ENCODE results near the gene RAB15. TPM values are rescaled to one million over a fixed set of nuclear protein-coding genes. Genes with fewer than 3 reads are reported as not detected.

RAB15 gene
- total RNA-seq, 6 experiments from 2014 or later = 3.5 to 5.7 (median 5.0) TPM

DNA sequence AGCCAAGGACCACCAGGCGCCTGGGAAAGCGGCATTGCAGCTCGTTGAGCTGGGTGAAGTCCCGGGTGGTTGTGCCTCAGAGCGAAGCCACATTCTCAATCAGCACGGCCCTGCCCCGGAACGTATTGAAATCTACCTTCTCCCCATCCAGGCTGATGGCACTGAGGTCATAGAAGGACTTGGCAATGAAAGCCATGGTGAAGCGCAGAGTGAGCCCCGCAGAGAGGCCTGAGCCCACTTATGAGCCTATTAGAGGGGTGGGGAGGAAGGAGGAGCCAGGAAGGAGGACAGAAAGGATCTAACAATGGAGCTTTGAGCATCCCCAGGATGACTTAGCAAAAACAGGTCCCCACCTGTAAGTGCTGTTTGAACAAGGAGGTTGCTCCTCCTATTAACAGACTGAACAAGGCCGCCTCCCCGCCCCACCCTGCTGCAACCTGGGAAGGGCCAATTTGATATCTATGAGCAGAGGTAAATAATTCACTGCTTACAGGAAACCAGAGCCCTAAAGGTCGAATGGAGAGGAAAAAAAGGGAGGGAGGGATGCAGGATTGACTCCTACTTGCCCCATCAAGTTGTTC lies 29.5 kb downstream of the RAB15 start, which contains the start of gene GPX2:
GPX2 (minus strand) TSS at position 215 of the 581 bp plus-strand sequence; CDS start at position 196, 19 bp downstream.
- no peak for TF ChIP-seq CTCF (IDR thresholded peaks at IDR 0.05)
- no peak for DNase-seq
- Mint-ChIP-seq H3K4me1 (ENCODE audit: low read depth) (no peaks in the 10 kb centered on the region), H3K4me3 (no peak within 1 kb of the TSS), H3K27ac (no peak within 1 kb of the TSS), H3K36me3 (ENCODE audit: low read depth) (peaks cover 8% of the 10 kb centered on the region; the same call in 1 of the 2 replicates), H3K9me3 (no peaks in the 10 kb centered on the region), H3K27me3 (ENCODE audit: insufficient read depth) (peaks cover 3% of the 10 kb centered on the region)

DNA sequence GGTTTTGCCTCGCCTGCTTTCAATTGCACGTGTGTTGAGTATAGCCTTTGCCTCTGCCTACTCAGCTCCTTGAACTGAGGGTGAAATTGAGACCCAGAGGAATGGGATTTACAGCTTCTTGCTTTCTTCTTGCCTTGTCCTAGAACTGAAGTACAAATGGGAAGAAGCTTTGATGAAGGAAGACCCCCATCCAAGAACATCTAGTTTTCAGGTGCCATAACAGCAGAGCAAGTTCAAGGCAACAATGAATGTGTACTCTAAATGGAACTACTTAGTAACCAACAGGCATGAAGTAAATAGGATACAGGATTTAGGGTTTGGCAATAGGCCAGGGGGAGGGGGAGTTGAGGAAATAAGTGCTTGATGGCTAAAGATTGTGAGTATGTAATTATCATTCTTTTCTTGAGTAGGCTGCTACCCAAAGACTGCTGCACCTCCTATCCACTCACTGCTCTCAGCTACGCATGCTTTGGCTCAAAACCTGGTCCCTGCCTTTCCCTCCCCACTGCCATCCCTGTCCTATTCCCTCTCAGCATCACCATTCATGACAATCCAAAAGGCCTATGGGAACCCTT lies 31.7 kb downstream of the RAB15 start:
- H3K27ac Mint-ChIP-seq = no peak overlapping the region
- no peak for DNase-seq
- H3K9me3 Mint-ChIP-seq = no peaks in the 10 kb centered on the region
- peaks cover 3% of the 10 kb centered on the region; the same call in 1 of the 2 replicates for H3K27me3 Mint-ChIP-seq (ENCODE audit: insufficient read depth)
- no peak for TF ChIP-seq CTCF (IDR thresholded peaks at IDR 0.05)
- H3K4me3 Mint-ChIP-seq = no peak overlapping the region
- peaks cover 4% of the 10 kb centered on the region; the same call in 1 of the 2 replicates for H3K36me3 Mint-ChIP-seq (ENCODE audit: low read depth)
- H3K4me1 Mint-ChIP-seq (ENCODE audit: low read depth) = peaks cover 7% of the 10 kb centered on the region; the same call in 1 of the 2 replicates

DNA sequence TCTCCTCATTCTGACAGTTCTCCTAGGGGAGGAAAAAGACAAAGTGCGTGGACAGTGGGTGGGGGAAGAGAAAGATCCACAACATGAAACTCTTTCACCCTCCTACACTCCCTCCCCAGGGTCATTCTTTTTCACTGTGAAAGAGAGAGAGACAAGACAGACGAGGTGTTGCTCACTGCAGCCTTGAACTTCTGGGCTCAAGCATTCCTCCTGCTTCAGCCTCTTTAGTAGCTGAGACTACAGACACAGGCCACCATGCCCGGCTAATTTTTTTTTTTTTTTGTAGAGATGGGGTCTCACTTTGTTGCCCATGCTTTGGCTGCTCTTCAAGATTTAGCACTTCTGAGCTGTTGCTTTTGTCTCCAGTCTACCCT lies 32.3 kb downstream of the RAB15 start:
- peaks cover 7% of the 10 kb centered on the region; the same call in 1 of the 2 replicates for H3K4me1 Mint-ChIP-seq (ENCODE audit: low read depth)

GRCh38 chr14:64938972-64939816 lies 32.9 kb downstream of the RAB15 start:
- no peak overlapping the region for H3K4me3 Mint-ChIP-seq
- H3K9me3 Mint-ChIP-seq = no peaks in the 10 kb centered on the region
- peaks cover 7% of the 10 kb centered on the region; the same call in 1 of the 2 replicates for H3K4me1 Mint-ChIP-seq (ENCODE audit: low read depth)
- peaks cover 3% of the 10 kb centered on the region; the same call in 1 of the 2 replicates for H3K27me3 Mint-ChIP-seq (ENCODE audit: insufficient read depth)
- DNase-seq = no peak
- no peak for TF ChIP-seq CTCF (IDR thresholded peaks at IDR 0.05)
- no peak overlapping the region for H3K27ac Mint-ChIP-seq
- no peaks in the 10 kb centered on the region for H3K36me3 Mint-ChIP-seq (ENCODE audit: low read depth)

More for the DNA sequence above, 32.3 kb downstream of the RAB15 start:
- Mint-ChIP-seq H3K36me3 (ENCODE audit: low read depth) (no peaks in the 10 kb centered on the region), H3K9me3 (no peaks in the 10 kb centered on the region), H3K27me3 (ENCODE audit: insufficient read depth) (peaks cover 3% of the 10 kb centered on the region; the same call in 1 of the 2 replicates), H3K27ac (no peak overlapping the region), H3K4me3 (no peak overlapping the region)
- DNase-seq = no peak
- TF ChIP-seq CTCF (IDR thresholded peaks at IDR 0.05) = no peak

DNA sequence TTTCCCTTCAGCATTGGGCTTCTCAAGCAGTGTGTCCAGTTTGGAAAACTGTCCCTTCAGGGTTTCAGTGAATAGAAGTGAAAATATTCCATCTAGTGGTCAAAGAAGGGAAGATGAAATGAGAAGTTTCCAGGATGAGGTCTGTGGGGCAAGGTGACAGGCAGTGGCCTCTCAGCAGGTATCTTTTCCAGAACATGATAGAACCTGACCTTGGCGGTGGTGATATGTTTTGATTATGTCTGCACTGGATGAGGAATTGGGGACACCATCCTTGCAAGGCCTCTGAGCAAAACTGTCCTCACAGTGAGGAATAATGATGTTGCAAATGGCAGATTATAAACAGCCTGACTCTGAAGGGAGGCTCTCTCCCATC lies 34.3 kb downstream of the RAB15 start:
- peaks cover 7% of the 10 kb centered on the region; the same call in 1 of the 2 replicates for H3K4me1 Mint-ChIP-seq (ENCODE audit: low read depth)

More for the DNA sequence above, 34.3 kb downstream of the RAB15 start:
- DNase-seq = no peak
- Mint-ChIP-seq H3K9me3 (no peaks in the 10 kb centered on the region), H3K4me3 (no peak overlapping the region), H3K36me3 (ENCODE audit: low read depth) (no peaks in the 10 kb centered on the region), H3K27me3 (ENCODE audit: insufficient read depth) (no peaks in the 10 kb centered on the region), H3K27ac (no peak overlapping the region)
- TF ChIP-seq CTCF (IDR thresholded peaks at IDR 0.05) = peak; percentile 71
